Liver (tissue), 9 donors: ENCODE results near the gene VAPB. TPM values are rescaled to one million over a fixed set of nuclear protein-coding genes. Genes with fewer than 3 reads are reported as not detected.

Experiments used
- DNase-seq: peaks from one replicate; pipeline ENCODE4 v3.0.0-alpha.2; 2017; ENCODE audit warnings: low spot score
- H3K27ac ChIP-seq, 2 donors: one replicate each; pipeline ENCODE4 v1.7.0; 2013; ENCODE audit warnings: inconsistent platforms in 2 of 2, low read length in 2 of 2, control low read depth in 1 of 2, low read depth in 1 of 2, mild to moderate bottlenecking in 1 of 2
- H3K27me3 ChIP-seq, 4 donors: one replicate each; pipeline versions ENCODE4 v1.6.1 to v1.7.0; 2013; ENCODE audit warnings: low read length in 3 of 4, inconsistent platforms in 1 of 4, mild to moderate bottlenecking in 1 of 4, moderate library complexity in 1 of 4; ENCODE audit not compliant: control insufficient read depth in 4 of 4, insufficient read depth in 4 of 4
- H3K36me3 ChIP-seq, 4 donors: one replicate each; pipeline versions ENCODE4 v1.6.1 to v1.7.0; 2013; ENCODE audit warnings: low read length in 3 of 4, mild to moderate bottlenecking in 3 of 4, low read depth in 1 of 4, moderate library complexity in 1 of 4; ENCODE audit not compliant: control insufficient read depth in 4 of 4, insufficient read depth in 3 of 4
- H3K4me1 ChIP-seq, 4 donors: one replicate each; pipeline versions ENCODE4 v1.6.1 to v1.7.0; 2013; ENCODE audit warnings: low read length in 3 of 4, mild to moderate bottlenecking in 3 of 4, moderate library complexity in 1 of 4; ENCODE audit not compliant: control insufficient read depth in 4 of 4, insufficient read depth in 4 of 4
- H3K4me3 ChIP-seq, 3 donors: one replicate each; pipeline versions ENCODE4 v1.6.1 to v1.7.0; 2013; ENCODE audit warnings: low read length in 3 of 3, control low read depth in 1 of 3, low read depth in 1 of 3, mild to moderate bottlenecking in 1 of 3
- H3K9ac ChIP-seq, 2 donors: one replicate each; pipeline ENCODE4 v1.7.0; 2013; ENCODE audit warnings: low read length in 2 of 2, mild to moderate bottlenecking in 2 of 2, moderate library complexity in 2 of 2, control low read depth in 1 of 2, low read depth in 1 of 2
- H3K9me3 ChIP-seq, 4 donors: one replicate each; pipeline versions ENCODE4 v1.6.1 to v1.7.0; 2013; ENCODE audit warnings: low read length in 3 of 4; ENCODE audit not compliant: control insufficient read depth in 4 of 4
- EGR1 ChIP-seq, 2 donors: IDR thresholded peaks; 2 replicates each; pipeline ENCODE4 v1.6.1; 2016 to 2018; ENCODE audit warnings: antibody characterized with exemption in 2 of 2, low read depth in 2 of 2
- FOXA1 ChIP-seq: IDR thresholded peaks from 2 replicates; pipeline ENCODE4 v1.6.1; 2016; ENCODE audit warnings: antibody characterized with exemption
- FOXA2 ChIP-seq: IDR thresholded peaks from 2 replicates; pipeline ENCODE4 v1.6.1; 2016; ENCODE audit warnings: antibody characterized with exemption
- GABPA ChIP-seq, 2 donors: IDR thresholded peaks in 1 of 2; conservative IDR thresholded peaks in 1 of 2; 2 replicates each; pipeline ENCODE4 v1.6.1; 2016; ENCODE audit warnings: antibody characterized with exemption in 2 of 2, mild to moderate bottlenecking in 1 of 2, moderate library complexity in 1 of 2
- HNF4A ChIP-seq, 2 donors: conservative IDR thresholded peaks; 2 replicates each; pipeline ENCODE4 v1.6.1; 2016; ENCODE audit warnings: antibody characterized with exemption in 2 of 2, mild to moderate bottlenecking in 2 of 2
- HNF4G ChIP-seq: IDR thresholded peaks from 2 replicates; pipeline ENCODE4 v1.6.1; 2016; ENCODE audit warnings: antibody characterized with exemption
- JUND ChIP-seq, 2 donors: IDR thresholded peaks; 2 replicates each; pipeline ENCODE4 v1.6.1; 2016; ENCODE audit warnings: antibody characterized with exemption in 2 of 2
- NR2F2 ChIP-seq: IDR thresholded peaks from 2 replicates; pipeline ENCODE4 v1.6.1; 2016; ENCODE audit warnings: antibody characterized with exemption
- RAD21 ChIP-seq, 2 donors: IDR thresholded peaks; 2 replicates each; pipeline ENCODE4 v1.6.1; 2016; ENCODE audit warnings: antibody characterized with exemption in 2 of 2, mild to moderate bottlenecking in 2 of 2
- RXRA ChIP-seq, 2 donors: IDR thresholded peaks; 2 replicates each; pipeline ENCODE4 v1.6.1; 2017 to 2018; ENCODE audit warnings: antibody characterized with exemption in 2 of 2, mild to moderate bottlenecking in 1 of 2
- SP1 ChIP-seq: IDR thresholded peaks from 2 replicates; pipeline ENCODE4 v1.6.1; 2018; ENCODE audit warnings: antibody characterized with exemption, mild to moderate bottlenecking
- TAF1 ChIP-seq: conservative IDR thresholded peaks from 2 replicates; pipeline ENCODE4 v1.6.1; 2016; ENCODE audit warnings: antibody characterized with exemption, mild to moderate bottlenecking
- YY1 ChIP-seq: IDR thresholded peaks from 2 replicates; pipeline ENCODE4 v1.6.1; 2016; ENCODE audit warnings: antibody characterized with exemption, mild to moderate bottlenecking
- WGBS: extraction: QIAGEN DNeasy Blood & Tissue Kit; methylation state at CpG from one replicate; pipeline ENCODE4 v1.1.7; 2013; 5-methylcytosine and 5-hydroxymethylcytosine counted together
- polyA plus RNA-seq, 2 donors: library from polyadenylated mRNA; stranded (reverse) in 1 of 2; unstranded in 1 of 2; fragments of 200-250 nt in 1 of 2; fragments of >200 nt in 1 of 2; fragmentation: Nextera tagmentation in 1 of 2; extraction: Ambion mirVana in 1 of 2; gene quantifications; one replicate each; pipeline versions ENCODE4 v1.2.1 to v1.2.3, GENCODE V29; 2013 to 2015
- total RNA-seq, 2 donors: library from RNA; depleted of rRNA; stranded (reverse); fragments of >200 nt; gene quantifications; one replicate each; pipeline ENCODE4 v1.2.3, GENCODE V29; 2014
- TF ChIP-seq, protein P1 (sequence below): fragments of 150-350 bp; IDR thresholded peaks from 2 replicates; pipeline ENCODE4 v1.5.1; 2017; ENCODE audit warnings: improper control_type of control experiment, low read depth, low read length; ENCODE audit not compliant: missing input control
- TF ChIP-seq, protein P2 (sequence below): IDR thresholded peaks from 2 replicates; pipeline ENCODE4 v1.6.1; 2016; ENCODE audit warnings: antibody characterized with exemption
- TF ChIP-seq, protein P3 (sequence below): IDR thresholded peaks from 2 replicates; pipeline ENCODE4 v1.6.1; 2016; ENCODE audit warnings: antibody characterized with exemption
- TF ChIP-seq, protein P4 (sequence below): IDR thresholded peaks from 2 replicates; pipeline ENCODE4 v1.6.1; 2016; ENCODE audit warnings: antibody characterized with exemption
- TF ChIP-seq, protein P5 (sequence below): IDR thresholded peaks from 2 replicates; pipeline ENCODE4 v1.6.1; 2016; ENCODE audit warnings: antibody characterized with exemption, mild to moderate bottlenecking
- donor health status: healthy.
- donor health status: healthy.
- donor health status: healthy.
- donor health status: healthy.
- donor health status: healthy.

The VAPB gene
- total and polyA plus RNA-seq, 4 donors = 12.2 to 21.7 (median 18.5) TPM

DNA sequence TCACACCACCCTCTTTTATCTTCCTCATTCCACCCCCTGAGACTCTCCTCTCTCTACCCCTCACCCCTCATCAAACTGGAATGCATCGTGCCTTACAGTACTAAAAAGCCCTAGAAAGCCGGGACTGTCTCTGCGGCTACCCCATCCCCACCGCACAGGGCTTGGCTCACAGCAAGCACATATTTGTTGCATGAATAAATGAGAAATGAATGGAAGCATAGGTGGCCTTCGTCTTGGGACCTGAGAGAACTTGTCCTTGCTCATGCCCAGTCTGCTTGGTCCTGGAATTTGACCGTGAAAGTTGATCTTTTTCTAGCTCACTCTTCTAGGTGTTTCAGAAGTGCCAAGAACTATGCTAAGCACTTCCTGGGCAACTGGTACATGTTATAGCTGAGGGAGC lies 72.9 kb downstream of the VAPB start:
- no peaks in the 10 kb centered on the region for H3K4me1 ChIP-seq
- H3K9ac ChIP-seq = no peak overlapping the region
- TF ChIP-seq SP1 (no peak), RXRA (IDR thresholded peaks at IDR 0.05) (no peak), NR2F2 (no peak), GABPA (IDR thresholded peaks at IDR 0.05 in 1 of 2, conservative IDR thresholded peaks at IDR 0.05 in 1 of 2) (no peak), RAD21 (IDR thresholded peaks at IDR 0.05) (no peak), JUND (IDR thresholded peaks at IDR 0.05) (no peak)
- TF ChIP-seq, protein P1, sequence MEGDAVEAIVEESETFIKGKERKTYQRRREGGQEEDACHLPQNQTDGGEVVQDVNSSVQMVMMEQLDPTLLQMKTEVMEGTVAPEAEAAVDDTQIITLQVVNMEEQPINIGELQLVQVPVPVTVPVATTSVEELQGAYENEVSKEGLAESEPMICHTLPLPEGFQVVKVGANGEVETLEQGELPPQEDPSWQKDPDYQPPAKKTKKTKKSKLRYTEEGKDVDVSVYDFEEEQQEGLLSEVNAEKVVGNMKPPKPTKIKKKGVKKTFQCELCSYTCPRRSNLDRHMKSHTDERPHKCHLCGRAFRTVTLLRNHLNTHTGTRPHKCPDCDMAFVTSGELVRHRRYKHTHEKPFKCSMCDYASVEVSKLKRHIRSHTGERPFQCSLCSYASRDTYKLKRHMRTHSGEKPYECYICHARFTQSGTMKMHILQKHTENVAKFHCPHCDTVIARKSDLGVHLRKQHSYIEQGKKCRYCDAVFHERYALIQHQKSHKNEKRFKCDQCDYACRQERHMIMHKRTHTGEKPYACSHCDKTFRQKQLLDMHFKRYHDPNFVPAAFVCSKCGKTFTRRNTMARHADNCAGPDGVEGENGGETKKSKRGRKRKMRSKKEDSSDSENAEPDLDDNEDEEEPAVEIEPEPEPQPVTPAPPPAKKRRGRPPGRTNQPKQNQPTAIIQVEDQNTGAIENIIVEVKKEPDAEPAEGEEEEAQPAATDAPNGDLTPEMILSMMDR = no peak
- TF ChIP-seq, protein P2, sequence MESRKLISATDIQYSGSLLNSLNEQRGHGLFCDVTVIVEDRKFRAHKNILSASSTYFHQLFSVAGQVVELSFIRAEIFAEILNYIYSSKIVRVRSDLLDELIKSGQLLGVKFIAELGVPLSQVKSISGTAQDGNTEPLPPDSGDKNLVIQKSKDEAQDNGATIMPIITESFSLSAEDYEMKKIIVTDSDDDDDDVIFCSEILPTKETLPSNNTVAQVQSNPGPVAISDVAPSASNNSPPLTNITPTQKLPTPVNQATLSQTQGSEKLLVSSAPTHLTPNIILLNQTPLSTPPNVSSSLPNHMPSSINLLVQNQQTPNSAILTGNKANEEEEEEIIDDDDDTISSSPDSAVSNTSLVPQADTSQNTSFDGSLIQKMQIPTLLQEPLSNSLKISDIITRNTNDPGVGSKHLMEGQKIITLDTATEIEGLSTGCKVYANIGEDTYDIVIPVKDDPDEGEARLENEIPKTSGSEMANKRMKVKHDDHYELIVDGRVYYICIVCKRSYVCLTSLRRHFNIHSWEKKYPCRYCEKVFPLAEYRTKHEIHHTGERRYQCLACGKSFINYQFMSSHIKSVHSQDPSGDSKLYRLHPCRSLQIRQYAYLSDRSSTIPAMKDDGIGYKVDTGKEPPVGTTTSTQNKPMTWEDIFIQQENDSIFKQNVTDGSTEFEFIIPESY = no peak
- TF ChIP-seq, protein P3, sequence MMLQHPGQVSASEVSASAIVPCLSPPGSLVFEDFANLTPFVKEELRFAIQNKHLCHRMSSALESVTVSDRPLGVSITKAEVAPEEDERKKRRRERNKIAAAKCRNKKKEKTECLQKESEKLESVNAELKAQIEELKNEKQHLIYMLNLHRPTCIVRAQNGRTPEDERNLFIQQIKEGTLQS = no peak
- H3K9me3 ChIP-seq = no peaks in the 10 kb centered on the region
- H3K27ac ChIP-seq = no peak overlapping the region
- H3K36me3 ChIP-seq = no peaks in the 10 kb centered on the region
- H3K4me3 ChIP-seq = no peak overlapping the region
- DNase-seq = no peak
- H3K27me3 ChIP-seq = peaks cover 0 to 3% (median 0%) of the 10 kb centered on the region in 4 donors
- 95% methylated on average over 6 of the region's 6 CpGs for WGBS

DNA sequence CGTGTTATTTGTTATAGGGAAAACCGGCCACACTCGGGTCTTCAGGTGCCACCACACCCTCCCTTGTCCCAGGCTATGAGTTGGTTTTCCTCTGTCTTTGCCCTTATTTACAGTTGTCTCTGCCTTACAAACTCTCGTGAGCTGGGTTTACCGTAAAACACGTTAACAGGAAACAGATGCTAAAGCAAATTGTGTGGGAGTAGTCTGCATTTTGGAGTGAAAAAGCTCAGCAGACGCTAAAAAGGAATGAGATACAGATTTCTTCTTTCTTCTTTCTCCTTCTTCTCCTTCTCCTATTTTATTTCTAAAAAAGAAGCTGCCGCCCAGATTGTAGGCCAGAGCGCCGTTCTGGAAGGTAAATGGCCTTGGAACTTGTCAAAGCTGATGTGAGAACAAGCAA lies 74.2 kb downstream of the VAPB start:
- no peak overlapping the region for H3K4me3 ChIP-seq
- H3K27me3 ChIP-seq = peaks cover 0 to 3% (median 0%) of the 10 kb centered on the region in 4 donors
- no peaks in the 10 kb centered on the region for H3K4me1 ChIP-seq
- no peaks in the 10 kb centered on the region for H3K36me3 ChIP-seq
- no peak overlapping the region for H3K27ac ChIP-seq
- TF ChIP-seq, protein P4, sequence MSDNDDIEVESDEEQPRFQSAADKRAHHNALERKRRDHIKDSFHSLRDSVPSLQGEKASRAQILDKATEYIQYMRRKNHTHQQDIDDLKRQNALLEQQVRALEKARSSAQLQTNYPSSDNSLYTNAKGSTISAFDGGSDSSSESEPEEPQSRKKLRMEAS = no peak
- TF ChIP-seq YY1 (no peak), RAD21 (IDR thresholded peaks at IDR 0.05) (no peak), HNF4G (no peak), JUND (IDR thresholded peaks at IDR 0.05) (no peak), FOXA2 (no peak), HNF4A (conservative IDR thresholded peaks at IDR 0.05) (no peak), FOXA1 (no peak), SP1 (no peak), GABPA (IDR thresholded peaks at IDR 0.05 in 1 of 2, conservative IDR thresholded peaks at IDR 0.05 in 1 of 2) (no peak), NR2F2 (no peak), EGR1 (IDR thresholded peaks at IDR 0.05; ENCODE audit: low read depth in 2 of 2) (no peak), TAF1 (no peak), RXRA (IDR thresholded peaks at IDR 0.05) (no peak)
- TF ChIP-seq, protein P1 = no peak
- TF ChIP-seq, protein P3 = no peak
- TF ChIP-seq, protein P5, sequence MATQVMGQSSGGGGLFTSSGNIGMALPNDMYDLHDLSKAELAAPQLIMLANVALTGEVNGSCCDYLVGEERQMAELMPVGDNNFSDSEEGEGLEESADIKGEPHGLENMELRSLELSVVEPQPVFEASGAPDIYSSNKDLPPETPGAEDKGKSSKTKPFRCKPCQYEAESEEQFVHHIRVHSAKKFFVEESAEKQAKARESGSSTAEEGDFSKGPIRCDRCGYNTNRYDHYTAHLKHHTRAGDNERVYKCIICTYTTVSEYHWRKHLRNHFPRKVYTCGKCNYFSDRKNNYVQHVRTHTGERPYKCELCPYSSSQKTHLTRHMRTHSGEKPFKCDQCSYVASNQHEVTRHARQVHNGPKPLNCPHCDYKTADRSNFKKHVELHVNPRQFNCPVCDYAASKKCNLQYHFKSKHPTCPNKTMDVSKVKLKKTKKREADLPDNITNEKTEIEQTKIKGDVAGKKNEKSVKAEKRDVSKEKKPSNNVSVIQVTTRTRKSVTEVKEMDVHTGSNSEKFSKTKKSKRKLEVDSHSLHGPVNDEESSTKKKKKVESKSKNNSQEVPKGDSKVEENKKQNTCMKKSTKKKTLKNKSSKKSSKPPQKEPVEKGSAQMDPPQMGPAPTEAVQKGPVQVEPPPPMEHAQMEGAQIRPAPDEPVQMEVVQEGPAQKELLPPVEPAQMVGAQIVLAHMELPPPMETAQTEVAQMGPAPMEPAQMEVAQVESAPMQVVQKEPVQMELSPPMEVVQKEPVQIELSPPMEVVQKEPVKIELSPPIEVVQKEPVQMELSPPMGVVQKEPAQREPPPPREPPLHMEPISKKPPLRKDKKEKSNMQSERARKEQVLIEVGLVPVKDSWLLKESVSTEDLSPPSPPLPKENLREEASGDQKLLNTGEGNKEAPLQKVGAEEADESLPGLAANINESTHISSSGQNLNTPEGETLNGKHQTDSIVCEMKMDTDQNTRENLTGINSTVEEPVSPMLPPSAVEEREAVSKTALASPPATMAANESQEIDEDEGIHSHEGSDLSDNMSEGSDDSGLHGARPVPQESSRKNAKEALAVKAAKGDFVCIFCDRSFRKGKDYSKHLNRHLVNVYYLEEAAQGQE = no peak
- TF ChIP-seq, protein P2 = no peak
- 88% methylated on average over 10 of the region's 10 CpGs for WGBS
- no peak for DNase-seq
- H3K9me3 ChIP-seq = no peaks in the 10 kb centered on the region
- H3K9ac ChIP-seq = no peak overlapping the region
